HG02571 (cell line): Measurements from ENCODE around the gene MICAL3.

ENCODE experiments used
- ATAC-seq: cut with Tn5 transposase; IDR thresholded peaks from one replicate; pipeline ENCODE4 v1.9.1; 2021; ENCODE audit warnings: mild to moderate bottlenecking, moderate library complexity; ENCODE audit not compliant: unreplicated experiment

MICAL3 gene

GRCh38 chr22:17873804-17874203 lies 150.6 kb downstream of the MICAL3 start:
- ATAC-seq: no peak

GRCh38 chr22:17873116-17873515 lies 151.2 kb downstream of the MICAL3 start:
- ATAC-seq: no peak

GRCh38 chr22:17872471-17872870 lies 151.9 kb downstream of the MICAL3 start:
- no peak for ATAC-seq

- ATAC-seq: no peak
These were observed 152.5 kb downstream of the MICAL3 start for GRCh38 chr22:17871726-17872458.

GRCh38 chr22:17870407-17870806 lies 154.0 kb downstream of the MICAL3 start:
- ATAC-seq: no peak

GRCh38 chr22:17869285-17870096 lies 154.9 kb downstream of the MICAL3 start:
- no peak for ATAC-seq

GRCh38 chr22:17868771-17869170 lies 155.6 kb downstream of the MICAL3 start:
- ATAC-seq: no peak

GRCh38 chr22:17867160-17867785 lies 157.1 kb downstream of the MICAL3 start:
- ATAC-seq: no peak

GRCh38 chr22:17866621-17867020 lies 157.7 kb downstream of the MICAL3 start:
- ATAC-seq: no peak

- no peak for ATAC-seq
These were observed 158.2 kb downstream of the MICAL3 start for GRCh38 chr22:17866127-17866526.

- no peak for ATAC-seq
These were observed 158.9 kb downstream of the MICAL3 start for GRCh38 chr22:17865183-17866055.

- no peak for ATAC-seq
These were observed 159.8 kb downstream of the MICAL3 start for GRCh38 chr22:17864398-17865182.

- no peak for ATAC-seq
These were observed 161.6 kb downstream of the MICAL3 start for GRCh38 chr22:17862646-17863181.

GRCh38 chr22:17861909-17862308 lies 162.5 kb downstream of the MICAL3 start:
- no peak for ATAC-seq

GRCh38 chr22:17860220-17860965 lies 164.0 kb downstream of the MICAL3 start:
- no peak for ATAC-seq

- no peak for ATAC-seq
These were observed 166.3 kb downstream of the MICAL3 start for GRCh38 chr22:17858033-17858432.

GRCh38 chr22:17855572-17856290 lies 168.6 kb downstream of the MICAL3 start:
- ATAC-seq: no peak

GRCh38 chr22:17853073-17853472 lies 171.3 kb downstream of the MICAL3 start:
- no peak for ATAC-seq
